Measurements from ENCODE around the gene DNASE1L1. TPM values are rescaled to one million over a fixed set of nuclear protein-coding genes. Genes with fewer than 3 reads are reported as not detected.
A peak's percentile ranks its signal among the peaks of the same experiment; 100 is the strongest.

The DNASE1L1 gene
- polyA plus RNA-seq, 1 of the 3 experiments (the other 2 are of a cell fraction) = 18.2 TPM

- Histone ChIP-seq H3F3A (replicated peaks; ENCODE audit: insufficient read depth) (peaks cover 42% of the 10 kb centered on the region), H3K79me2 (ENCODE audit: insufficient read depth) (peaks cover 94% of the 10 kb centered on the region), H3K9me3 (no peaks in the 10 kb centered on the region), H3K27me3 (ENCODE audit: insufficient read depth) (no peaks in the 10 kb centered on the region), H3K9me2 (no peaks in the 10 kb centered on the region), H3K4me1 (ENCODE audit: control insufficient read depth in 1 of 2, insufficient read depth in 2 of 2, low read depth in 1 of 2, low read length in 1 of 2) (peaks cover 0 to 4% of the 10 kb centered on the region in 2 experiments; a peak in 1 of 4 replicates), H2AFZ (ENCODE audit: low read depth) (no peak overlapping the region), H3K9ac (no peak overlapping the region), H3K4me2 (no peak overlapping the region), H3K27ac (ENCODE audit: low read depth in 2 of 2, low read length in 1 of 2) (peak overlapping the region in 1 of 2 experiments; percentile 22; a peak in 1 of 4 replicates), H4K20me1 (ENCODE audit: insufficient read depth) (peaks cover 98% of the 10 kb centered on the region), H3K4me3 (ENCODE audit: low read depth in 2 of 2, low read length in 1 of 2) (no peak overlapping the region), H3K36me3 (replicated peaks in 1 of 2; ENCODE audit: control insufficient read depth in 1 of 2, insufficient read depth in 2 of 2, low read length in 1 of 2) (peaks cover 16 to 79% of the 10 kb centered on the region in 2 experiments)
- ChIA-PET POLR2A (interaction anchor here (1.7 kb wide), 1 partner anchor 12 kb away, joined by 3 read pairs; no protein-coding TSS in a partner anchor), CTCF (interaction anchor here (1.0 to 1.3 kb wide), 2 partner anchors 8 to 387 kb away, joined by 3 read pairs; no protein-coding TSS in a partner anchor)
- TF ChIP-seq USF2 (IDR thresholded peaks at IDR 0.05; ENCODE audit: borderline replicate concordance, low read depth, low read length) = no peak
- no peak for TF ChIP-seq USF1 (IDR thresholded peaks at IDR 0.05; ENCODE audit: borderline replicate concordance, low read depth)
- no peak for TF ChIP-seq POLR2AphosphoS5 (IDR thresholded peaks at IDR 0.05; ENCODE audit: low read depth, low read length)
- no peak for TF ChIP-seq RCOR1 (IDR thresholded peaks at IDR 0.05; ENCODE audit: low read length)
- no peak for TF ChIP-seq ELF1 (IDR thresholded peaks at IDR 0.05)
- TF ChIP-seq SIN3A (IDR thresholded peaks at IDR 0.05; ENCODE audit: borderline replicate concordance, low read depth, low read length) = no peak
- no peak for TF ChIP-seq ZBTB33 (IDR thresholded peaks at IDR 0.05; ENCODE audit: borderline replicate concordance, low read depth)
- no peak for TF ChIP-seq GABPA (IDR thresholded peaks at IDR 0.05; ENCODE audit: low read depth)
- no peak for TF ChIP-seq CHD2 (IDR thresholded peaks at IDR 0.05; ENCODE audit: low read length, partially characterized antibody)
- no peak for TF ChIP-seq RAD21 (IDR thresholded peaks at IDR 0.05; ENCODE audit: low read length)
- TF ChIP-seq GATA2 (CRISPR knock-in tag; IDR thresholded peaks at IDR 0.05) = no peak
- 67% methylated on average over 11 of the region's 30 CpGs for WGBS (ENCODE audit: low lambda C conversion rate)
- DNase-seq = no peak
These were observed 46.8 kb downstream of the DNASE1L1 start for GRCh38 chrX:154362085-154362742.

- Histone ChIP-seq H3K79me2 (ENCODE audit: insufficient read depth) (peaks cover 85% of the 10 kb centered on the region), H3K36me3 (replicated peaks in 1 of 2; ENCODE audit: control insufficient read depth in 1 of 2, insufficient read depth in 2 of 2, low read length in 1 of 2) (peaks cover 3 to 74% of the 10 kb centered on the region in 2 experiments), H3K27ac (ENCODE audit: low read depth in 2 of 2, low read length in 1 of 2) (peak overlapping the region in 1 of 2 experiments; percentile 30; a peak in 2 of 4 replicates), H3K4me2 (no peak overlapping the region), H3K27me3 (ENCODE audit: insufficient read depth) (no peaks in the 10 kb centered on the region), H3K4me3 (ENCODE audit: low read depth in 2 of 2, low read length in 1 of 2) (no peak overlapping the region), H3F3A (replicated peaks; ENCODE audit: insufficient read depth) (peaks cover 43% of the 10 kb centered on the region), H3K4me1 (ENCODE audit: control insufficient read depth in 1 of 2, insufficient read depth in 2 of 2, low read depth in 1 of 2, low read length in 1 of 2) (no peaks in the 10 kb centered on the region), H3K9ac (no peak overlapping the region), H2AFZ (ENCODE audit: low read depth) (no peak overlapping the region), H3K9me2 (no peaks in the 10 kb centered on the region), H3K9me3 (no peaks in the 10 kb centered on the region), H4K20me1 (ENCODE audit: insufficient read depth) (peaks cover 98% of the 10 kb centered on the region)
- DNase-seq = no peak
- POLR2A ChIA-PET = no interaction called here
- WGBS (ENCODE audit: low lambda C conversion rate) = 69% methylated on average over 13 of the region's 34 CpGs
- no peak for TF ChIP-seq RFX5 (IDR thresholded peaks at IDR 0.05; ENCODE audit: low read length)
- TF ChIP-seq ELF1 (IDR thresholded peaks at IDR 0.05) = no peak
- no peak for TF ChIP-seq SIN3A (IDR thresholded peaks at IDR 0.05; ENCODE audit: borderline replicate concordance, low read depth, low read length)
- no peak for TF ChIP-seq NFIC (IDR thresholded peaks at IDR 0.05; ENCODE audit: borderline replicate concordance)
- CTCF ChIA-PET = no interaction called here
These were observed 48.8 kb downstream of the DNASE1L1 start for GRCh38 chrX:154360155-154360713.

Data from SK-N-SH (cell line).